AG09319 (cell line): Measurements from ENCODE around the gene GAK.
"Not testable (repeated sequence)": the region's sequence is repeated elsewhere in the genome, so short reads cannot be mapped to it uniquely, and the experiment has no call there.

Source experiments
- DNase-seq: peaks from one replicate; pipeline ENCODE4 v3.0.0-alpha.2; 2010; ENCODE audit warnings: low read depth; ENCODE audit errors: extremely low read depth
- TF ChIP-seq, protein P1 (sequence below): IDR thresholded peaks from 2 replicates; pipeline ENCODE4 v1.5.1; 2011; ENCODE audit warnings: low read depth, mild to moderate bottlenecking, inconsistent platforms, low read length, moderate library complexity

GAK gene

DNA sequence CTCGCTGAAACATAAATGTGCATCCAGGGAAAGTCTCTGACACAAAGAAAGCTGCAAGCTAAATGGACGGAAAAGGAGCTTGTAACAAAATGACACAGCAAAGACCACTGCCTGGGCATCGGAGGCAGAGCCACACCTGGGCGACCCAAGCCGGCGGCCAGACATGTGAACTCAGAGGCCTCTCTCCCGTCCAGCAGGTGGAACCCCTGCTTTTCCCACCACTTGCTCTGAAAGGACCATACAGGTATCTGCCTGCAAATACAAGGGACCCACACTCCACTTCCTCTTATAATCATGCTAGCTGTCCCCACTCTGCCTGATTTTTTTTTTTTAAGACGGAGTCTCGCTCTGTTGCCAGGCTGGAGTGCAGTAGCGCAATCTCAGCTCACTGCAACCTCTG, 118.2 kb downstream of the GAK start:
- TF ChIP-seq, protein P1, sequence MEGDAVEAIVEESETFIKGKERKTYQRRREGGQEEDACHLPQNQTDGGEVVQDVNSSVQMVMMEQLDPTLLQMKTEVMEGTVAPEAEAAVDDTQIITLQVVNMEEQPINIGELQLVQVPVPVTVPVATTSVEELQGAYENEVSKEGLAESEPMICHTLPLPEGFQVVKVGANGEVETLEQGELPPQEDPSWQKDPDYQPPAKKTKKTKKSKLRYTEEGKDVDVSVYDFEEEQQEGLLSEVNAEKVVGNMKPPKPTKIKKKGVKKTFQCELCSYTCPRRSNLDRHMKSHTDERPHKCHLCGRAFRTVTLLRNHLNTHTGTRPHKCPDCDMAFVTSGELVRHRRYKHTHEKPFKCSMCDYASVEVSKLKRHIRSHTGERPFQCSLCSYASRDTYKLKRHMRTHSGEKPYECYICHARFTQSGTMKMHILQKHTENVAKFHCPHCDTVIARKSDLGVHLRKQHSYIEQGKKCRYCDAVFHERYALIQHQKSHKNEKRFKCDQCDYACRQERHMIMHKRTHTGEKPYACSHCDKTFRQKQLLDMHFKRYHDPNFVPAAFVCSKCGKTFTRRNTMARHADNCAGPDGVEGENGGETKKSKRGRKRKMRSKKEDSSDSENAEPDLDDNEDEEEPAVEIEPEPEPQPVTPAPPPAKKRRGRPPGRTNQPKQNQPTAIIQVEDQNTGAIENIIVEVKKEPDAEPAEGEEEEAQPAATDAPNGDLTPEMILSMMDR = no peak
- no peak for DNase-seq

DNA sequence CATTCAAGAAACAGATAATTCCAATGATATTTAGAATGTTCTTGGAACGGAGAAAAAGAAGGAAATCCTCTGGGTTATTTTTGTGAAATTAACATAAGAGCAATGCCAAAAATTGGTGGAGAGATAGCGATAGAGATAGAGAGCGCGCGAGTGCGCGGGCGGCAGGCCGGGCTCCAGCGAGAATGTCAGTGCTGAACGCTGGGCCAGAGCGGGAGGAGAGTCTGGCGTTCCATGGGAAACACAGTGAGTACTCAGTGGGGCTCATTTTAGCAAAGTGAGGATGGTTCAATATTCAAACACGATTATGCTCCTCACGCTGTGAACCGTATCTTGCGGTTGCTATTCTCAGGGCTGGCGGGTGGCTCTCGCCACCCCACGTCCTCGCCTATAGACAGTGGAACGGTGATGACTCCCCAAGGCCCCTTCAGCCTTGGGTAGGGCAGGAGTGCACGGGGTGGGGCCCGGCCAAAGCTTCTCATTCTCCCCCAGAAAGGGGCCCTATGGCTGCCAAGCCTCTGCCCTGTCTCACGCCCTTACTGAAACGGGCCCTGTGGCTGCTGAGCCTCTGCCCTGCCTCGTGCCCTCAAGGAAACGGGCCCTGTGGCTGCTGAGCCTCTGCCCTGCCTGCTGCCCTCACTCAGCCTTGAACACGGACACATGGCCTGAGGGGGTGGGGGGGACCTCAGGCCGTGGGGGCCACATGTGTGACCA, 123.1 kb downstream of the GAK start:
- TF ChIP-seq, protein P1 = no peak
- DNase-seq = no peak

DNA sequence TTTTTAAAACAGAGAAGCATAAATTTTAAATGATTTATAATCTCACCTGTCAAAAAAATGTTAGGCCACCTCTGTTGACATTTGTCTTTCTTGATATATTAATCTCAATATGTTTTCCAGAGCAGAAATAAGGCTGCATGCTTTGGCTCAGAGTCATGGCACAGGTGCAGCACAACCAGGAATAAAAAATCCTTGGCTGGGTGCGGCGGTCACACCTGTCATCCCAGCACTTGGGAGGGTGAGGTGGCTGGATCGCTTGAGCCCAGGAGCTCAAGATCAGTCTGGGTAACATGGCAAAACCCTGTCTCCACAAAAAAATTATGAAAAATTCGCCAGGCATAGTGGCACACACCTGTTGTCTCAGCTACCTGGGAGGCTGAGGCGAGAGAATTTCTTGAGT, 124.3 kb downstream of the GAK start:
- no peak for DNase-seq
- TF ChIP-seq, protein P1 = no peak

DNA sequence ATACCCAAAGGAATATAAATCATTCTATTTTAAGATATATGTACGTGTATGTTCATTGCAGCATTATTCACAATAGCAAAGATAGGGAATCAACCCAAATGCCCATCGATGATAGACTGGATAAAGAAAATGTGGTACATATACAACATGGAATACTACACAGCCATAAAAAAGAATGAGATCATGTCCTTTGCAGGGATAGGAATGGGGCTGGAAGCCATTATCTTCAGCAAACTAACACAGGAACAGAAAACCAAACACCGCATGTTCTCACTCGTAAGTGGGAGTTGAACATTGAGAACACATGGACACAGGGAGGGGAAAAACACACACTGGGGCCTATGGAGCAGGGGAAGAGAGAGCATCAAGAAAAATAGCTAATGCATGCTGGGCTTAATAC, 125.1 kb downstream of the GAK start:
- not testable (repeated sequence) for DNase-seq

DNA sequence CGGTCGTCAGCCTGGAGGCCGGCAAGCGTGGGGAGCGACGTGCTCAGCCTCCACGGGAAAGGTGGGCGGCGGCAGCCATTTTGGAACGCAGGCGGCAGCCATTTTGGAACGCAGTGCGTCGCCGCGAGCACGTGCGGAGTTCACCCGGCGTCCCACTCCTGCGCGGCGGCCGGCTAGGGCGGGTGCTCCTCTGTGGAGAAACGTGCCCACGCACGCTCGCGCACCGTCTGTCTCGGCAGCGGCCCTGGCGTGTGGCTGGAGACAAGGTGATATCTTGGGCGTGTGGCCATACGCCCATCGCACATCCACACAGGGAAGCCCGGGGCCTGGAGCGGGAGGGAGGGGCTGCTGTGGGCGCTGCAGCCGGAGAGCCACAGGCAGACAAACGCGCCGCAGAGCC, 127.3 kb downstream of the GAK start:
- TF ChIP-seq, protein P1 = no peak
- DNase-seq = no peak

DNA sequence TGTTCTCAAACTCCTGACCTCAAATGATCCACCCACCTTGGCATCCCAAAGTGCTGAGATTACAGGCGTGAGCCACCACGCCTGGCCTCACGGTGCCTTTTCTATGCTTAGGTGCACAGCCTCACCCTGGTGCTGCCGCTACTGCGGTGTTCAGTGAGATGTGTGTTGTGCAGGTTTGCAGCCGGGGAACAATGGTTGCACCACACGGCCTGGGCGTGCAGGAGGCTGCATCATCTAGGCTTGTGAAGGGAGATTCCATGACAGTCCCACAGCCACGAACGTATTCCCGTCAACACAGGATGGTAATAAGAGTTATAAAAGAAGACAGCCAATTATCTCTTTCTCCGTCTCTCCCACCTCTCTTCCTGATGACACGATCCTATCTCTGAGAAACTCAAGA, 128.2 kb downstream of the GAK start:
- no peak for DNase-seq
- TF ChIP-seq, protein P1 = no peak

DNA sequence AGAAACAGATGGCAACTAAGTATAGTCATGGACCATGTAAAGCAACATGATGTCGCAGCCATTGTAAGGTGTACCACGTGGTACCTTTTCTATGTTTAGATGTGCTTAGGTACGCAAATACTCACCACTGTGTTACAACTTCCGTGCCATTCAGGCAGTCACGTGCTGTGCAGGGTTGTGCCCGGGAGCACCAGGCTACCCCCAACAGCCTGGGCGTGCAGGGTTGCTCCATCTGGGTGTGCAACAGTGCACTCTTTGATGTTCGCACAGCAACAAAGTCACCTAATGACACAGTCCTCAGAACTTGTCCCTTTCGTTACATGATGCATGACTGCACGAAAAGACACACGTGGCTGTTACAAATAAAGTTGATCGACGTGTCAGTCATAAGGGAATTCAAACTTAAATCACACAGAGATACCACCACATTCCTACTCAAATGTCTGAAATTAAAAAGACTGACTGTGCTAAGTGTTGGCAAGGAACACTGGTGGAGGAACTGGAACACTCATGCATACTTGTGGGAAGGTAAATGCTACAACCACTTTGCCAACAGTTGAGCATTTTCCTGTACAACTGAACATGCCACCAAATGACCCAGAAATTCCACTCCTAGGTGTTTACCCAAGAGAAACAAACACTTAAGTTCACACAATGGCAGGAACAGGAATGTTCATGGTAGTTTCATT, 130.5 kb downstream of the GAK start:
- DNase-seq = no peak
- TF ChIP-seq, protein P1 = no peak
